ENCODE data around the gene TTI1.

The TTI1 gene

GRCh38 chr20:37934634-37935375, 98.5 kb downstream of the TTI1 start:
- DNase-seq = no peak

DNA sequence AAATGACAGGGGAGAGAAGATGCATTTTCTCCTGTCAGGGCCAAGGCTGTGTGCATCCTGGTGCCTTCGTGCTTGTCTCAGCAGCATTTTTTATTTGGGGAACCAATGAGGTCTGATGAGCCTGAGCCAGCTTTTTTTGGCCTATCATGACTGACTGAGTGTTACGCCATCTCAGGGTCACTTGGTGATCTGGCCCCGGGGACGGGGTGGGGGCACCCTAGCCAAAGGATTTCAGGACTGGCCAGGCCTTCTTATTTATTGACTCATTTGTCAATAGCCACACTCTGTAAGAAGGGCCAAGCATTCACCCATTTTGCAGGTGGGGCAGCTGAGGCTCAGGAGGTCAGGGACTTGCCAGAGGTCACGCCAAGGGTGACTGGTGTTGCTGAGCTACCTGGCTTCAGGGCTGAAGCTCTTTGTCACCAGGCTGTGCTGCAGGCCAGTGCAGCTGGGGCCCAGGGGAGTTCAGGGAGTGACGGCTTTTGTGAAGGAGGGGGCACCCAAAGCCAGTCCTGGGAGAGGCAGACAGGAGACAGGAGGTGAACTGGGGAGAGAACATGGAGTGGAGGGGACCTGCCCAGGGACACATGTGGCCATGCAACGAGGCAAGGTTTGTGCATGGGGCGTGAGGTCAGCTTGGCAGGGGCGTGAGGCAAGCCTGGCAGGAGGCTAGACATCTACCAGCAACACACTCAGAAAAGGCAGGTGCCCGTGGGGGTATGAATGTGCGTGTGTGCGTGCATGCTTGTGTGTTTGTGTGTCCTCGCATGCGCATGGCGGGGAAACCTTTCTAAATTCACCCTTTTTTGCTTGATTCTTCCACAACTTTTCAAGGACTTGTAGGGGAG, 99.2 kb downstream of the TTI1 start:
- DNase-seq = no peak
